GM18861 (cell line): Measurements from ENCODE around the gene TMEM44.
"Not testable (repeated sequence)": the region's sequence is repeated elsewhere in the genome, so short reads cannot be mapped to it uniquely, and the experiment has no call there.

Experiments
- ATAC-seq: cut with Tn5 transposase; IDR thresholded peaks from one replicate; pipeline ENCODE4 v1.9.1; 2021; ENCODE audit not compliant: unreplicated experiment

Gene TMEM44

GRCh38 chr3:194642769-194643168 is 9.6 kb upstream of the TMEM44 start:
- no peak for ATAC-seq

- ATAC-seq, result no peak
Observed at GRCh38 chr3:194640829-194641228, 7.6 kb upstream of the TMEM44 start.

- ATAC-seq, result no peak
Observed at GRCh38 chr3:194638991-194639605, 5.9 kb upstream of the TMEM44 start.

GRCh38 chr3:194637541-194638400 is 4.6 kb upstream of the TMEM44 start:
- ATAC-seq, result no peak

- ATAC-seq, result no peak
Observed at GRCh38 chr3:194637066-194637465, 3.8 kb upstream of the TMEM44 start.

- ATAC-seq, result peak; percentile 41
Observed at GRCh38 chr3:194632809-194633348, 340 bp downstream of the TMEM44 start.

GRCh38 chr3:194632226-194632808 is 902 bp downstream of the TMEM44 start:
- ATAC-seq, result no peak

GRCh38 chr3:194631696-194632095 is 1.5 kb downstream of the TMEM44 start:
- no peak for ATAC-seq

GRCh38 chr3:194630681-194631080 is 2.5 kb downstream of the TMEM44 start:
- ATAC-seq, result not testable (repeated sequence)

GRCh38 chr3:194624956-194625355 is 8.3 kb downstream of the TMEM44 start:
- ATAC-seq, result no peak

- no peak for ATAC-seq
Observed at GRCh38 chr3:194623449-194624290, 9.5 kb downstream of the TMEM44 start.

GRCh38 chr3:194622621-194623340 is 10.4 kb downstream of the TMEM44 start:
- no peak for ATAC-seq

- ATAC-seq, result no peak
Observed at GRCh38 chr3:194621947-194622346, 11.3 kb downstream of the TMEM44 start.

GRCh38 chr3:194620196-194620595 is 13.0 kb downstream of the TMEM44 start:
- no peak for ATAC-seq

- no peak for ATAC-seq
Observed at GRCh38 chr3:194619741-194620140, 13.5 kb downstream of the TMEM44 start.

- ATAC-seq, result no peak
Observed at GRCh38 chr3:194618858-194619608, 14.2 kb downstream of the TMEM44 start.

GRCh38 chr3:194617827-194618226 is 15.4 kb downstream of the TMEM44 start:
- ATAC-seq, result no peak

- ATAC-seq, result no peak
Observed at GRCh38 chr3:194617143-194617671, 16.0 kb downstream of the TMEM44 start.

GRCh38 chr3:194615226-194615625 is 18.0 kb downstream of the TMEM44 start:
- ATAC-seq, result no peak
